Measurements from ENCODE around the gene IKZF1. TPM values are rescaled to one million over a fixed set of nuclear protein-coding genes. Genes with fewer than 3 reads are reported as not detected.
A peak's percentile ranks its signal among the peaks of the same experiment; 100 is the strongest.

Gene IKZF1
- total and polyA plus RNA-seq, 9 of the 15 experiments (the other 6 are each of a cell fraction or from before 2014, with no cell fraction given): 12.6 to 85.3 (median 44.7) TPM

DNA sequence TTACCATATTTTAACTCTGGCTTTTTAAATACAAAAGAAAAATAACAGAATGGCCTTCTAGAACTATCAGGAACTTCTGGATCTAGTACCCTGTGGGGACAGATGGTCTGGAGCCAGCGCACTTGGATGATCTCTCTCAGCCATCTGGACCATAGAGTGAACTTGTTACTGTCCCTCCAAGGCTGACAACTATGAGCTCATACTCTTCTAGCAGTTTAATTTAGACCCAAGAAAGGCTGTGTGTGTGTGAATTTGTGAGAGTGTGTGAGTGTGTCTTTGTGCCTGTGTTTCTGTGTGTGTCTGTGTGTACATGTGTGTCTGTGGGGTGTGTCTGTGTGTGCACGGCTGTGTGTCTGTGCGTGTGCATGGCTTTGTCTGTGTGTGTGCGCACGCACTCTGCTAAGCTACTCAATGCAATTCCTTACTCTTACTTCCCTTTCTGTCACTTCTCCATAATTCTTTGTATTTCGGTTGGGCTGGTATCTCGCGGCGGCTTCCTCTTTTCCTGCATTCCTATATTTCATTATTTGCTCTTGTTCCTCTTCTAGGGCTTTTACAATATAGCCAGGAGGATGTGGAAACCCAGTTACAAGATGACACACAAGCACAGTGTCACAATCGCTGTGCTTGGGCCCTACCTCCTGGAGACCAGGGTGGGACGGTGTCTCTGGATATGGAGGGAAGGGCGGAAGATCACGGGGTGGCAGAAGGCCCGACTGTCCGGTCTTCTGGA, 51.9 kb downstream of the IKZF1 start (continued):
- peak; percentile 23; the same call in 1 of the 2 replicates for TF ChIP-seq EP300 (IDR thresholded peaks at IDR 0.05; ENCODE audit: low read length)
- TF ChIP-seq RHOXF2B (CRISPR knock-in tag; conservative IDR thresholded peaks at IDR 0.05): peak; percentile 59; the same call in 1 of the 2 replicates
- TF ChIP-seq DMBX1 (CRISPR knock-in tag; IDR thresholded peaks at IDR 0.05; ENCODE audit: borderline replicate concordance): 0 out of 2 replicates have a peak, but pooled peaks have one; percentile 3
- peak; percentile 26 for TF ChIP-seq CXXC5 (CRISPR knock-in tag; IDR thresholded peaks at IDR 0.05)
- peak; percentile 96 for TF ChIP-seq SPI1 (IDR thresholded peaks at IDR 0.05; ENCODE audit: borderline replicate concordance, low read depth, low read length)
- 0 out of 2 replicates have a peak, but pooled peaks have one; percentile 46 for TF ChIP-seq NFRKB (IDR thresholded peaks at IDR 0.05; ENCODE audit: low read depth)
- TF ChIP-seq THRAP3 (IDR thresholded peaks at IDR 0.05; ENCODE audit: borderline replicate concordance): 0 out of 2 replicates have a peak, but pooled peaks have one; percentile 16
- TF ChIP-seq FOXA1 (IDR thresholded peaks at IDR 0.05; ENCODE audit: borderline replicate concordance): no peak
- TF ChIP-seq, protein P1, sequence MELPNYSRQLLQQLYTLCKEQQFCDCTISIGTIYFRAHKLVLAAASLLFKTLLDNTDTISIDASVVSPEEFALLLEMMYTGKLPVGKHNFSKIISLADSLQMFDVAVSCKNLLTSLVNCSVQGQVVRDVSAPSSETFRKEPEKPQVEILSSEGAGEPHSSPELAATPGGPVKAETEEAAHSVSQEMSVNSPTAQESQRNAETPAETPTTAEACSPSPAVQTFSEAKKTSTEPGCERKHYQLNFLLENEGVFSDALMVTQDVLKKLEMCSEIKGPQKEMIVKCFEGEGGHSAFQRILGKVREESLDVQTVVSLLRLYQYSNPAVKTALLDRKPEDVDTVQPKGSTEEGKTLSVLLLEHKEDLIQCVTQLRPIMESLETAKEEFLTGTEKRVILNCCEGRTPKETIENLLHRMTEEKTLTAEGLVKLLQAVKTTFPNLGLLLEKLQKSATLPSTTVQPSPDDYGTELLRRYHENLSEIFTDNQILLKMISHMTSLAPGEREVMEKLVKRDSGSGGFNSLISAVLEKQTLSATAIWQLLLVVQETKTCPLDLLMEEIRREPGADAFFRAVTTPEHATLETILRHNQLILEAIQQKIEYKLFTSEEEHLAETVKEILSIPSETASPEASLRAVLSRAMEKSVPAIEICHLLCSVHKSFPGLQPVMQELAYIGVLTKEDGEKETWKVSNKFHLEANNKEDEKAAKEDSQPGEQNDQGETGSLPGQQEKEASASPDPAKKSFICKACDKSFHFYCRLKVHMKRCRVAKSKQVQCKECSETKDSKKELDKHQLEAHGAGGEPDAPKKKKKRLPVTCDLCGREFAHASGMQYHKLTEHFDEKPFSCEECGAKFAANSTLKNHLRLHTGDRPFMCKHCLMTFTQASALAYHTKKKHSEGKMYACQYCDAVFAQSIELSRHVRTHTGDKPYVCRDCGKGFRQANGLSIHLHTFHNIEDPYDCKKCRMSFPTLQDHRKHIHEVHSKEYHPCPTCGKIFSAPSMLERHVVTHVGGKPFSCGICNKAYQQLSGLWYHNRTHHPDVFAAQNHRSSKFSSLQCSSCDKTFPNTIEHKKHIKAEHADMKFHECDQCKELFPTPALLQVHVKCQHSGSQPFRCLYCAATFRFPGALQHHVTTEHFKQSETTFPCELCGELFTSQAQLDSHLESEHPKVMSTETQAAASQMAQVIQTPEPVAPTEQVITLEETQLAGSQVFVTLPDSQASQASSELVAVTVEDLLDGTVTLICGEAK (IDR thresholded peaks at IDR 0.05): peak; percentile 62
- TF ChIP-seq, protein P1 (CRISPR knock-in tag; IDR thresholded peaks at IDR 0.05): no peak
- TF ChIP-seq HDGF (IDR thresholded peaks at IDR 0.05): peak; percentile 95
- TF ChIP-seq, protein P2, sequence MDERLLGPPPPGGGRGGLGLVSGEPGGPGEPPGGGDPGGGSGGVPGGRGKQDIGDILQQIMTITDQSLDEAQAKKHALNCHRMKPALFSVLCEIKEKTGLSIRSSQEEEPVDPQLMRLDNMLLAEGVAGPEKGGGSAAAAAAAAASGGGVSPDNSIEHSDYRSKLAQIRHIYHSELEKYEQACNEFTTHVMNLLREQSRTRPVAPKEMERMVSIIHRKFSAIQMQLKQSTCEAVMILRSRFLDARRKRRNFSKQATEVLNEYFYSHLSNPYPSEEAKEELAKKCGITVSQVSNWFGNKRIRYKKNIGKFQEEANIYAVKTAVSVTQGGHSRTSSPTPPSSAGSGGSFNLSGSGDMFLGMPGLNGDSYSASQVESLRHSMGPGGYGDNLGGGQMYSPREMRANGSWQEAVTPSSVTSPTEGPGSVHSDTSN (CRISPR knock-in tag; IDR thresholded peaks at IDR 0.05; ENCODE audit: low read depth): no peak
- TF ChIP-seq, protein P2 (tag; conservative IDR thresholded peaks at IDR 0.05; ENCODE audit: low read depth): peak; percentile 80; the same call in 1 of the 2 replicates
- TF ChIP-seq, protein P3, sequence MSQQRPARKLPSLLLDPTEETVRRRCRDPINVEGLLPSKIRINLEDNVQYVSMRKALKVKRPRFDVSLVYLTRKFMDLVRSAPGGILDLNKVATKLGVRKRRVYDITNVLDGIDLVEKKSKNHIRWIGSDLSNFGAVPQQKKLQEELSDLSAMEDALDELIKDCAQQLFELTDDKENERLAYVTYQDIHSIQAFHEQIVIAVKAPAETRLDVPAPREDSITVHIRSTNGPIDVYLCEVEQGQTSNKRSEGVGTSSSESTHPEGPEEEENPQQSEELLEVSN (IDR thresholded peaks at IDR 0.05; ENCODE audit: borderline replicate concordance in 1 of 2, extremely low read depth in 1 of 2, insufficient read depth in 1 of 2, insufficient read length in 1 of 2, low read depth in 1 of 2, low read length in 1 of 2, poor library complexity in 1 of 2, severe bottlenecking in 1 of 2): no peak
